ENCODE data around the gene PDE7B. TPM values are rescaled to one million over a fixed set of nuclear protein-coding genes. Genes with fewer than 3 reads are reported as not detected.

PDE7B gene
- polyA plus RNA-seq, 1 donor (not counting 4 experiments of a cell fraction or from before 2014, with no cell fraction given) = 0.01 TPM

GRCh38 chr6:135937106-135937505 lies 85.6 kb downstream of the PDE7B start:
- H3K4me2 ChIP-seq (ENCODE audit: control insufficient read depth, extremely low read depth, insufficient read depth, low read depth, low read length) = no peak overlapping the region
- H3K9ac ChIP-seq (ENCODE audit: control insufficient read depth, extremely low read depth, insufficient read depth, low read length) = no peak overlapping the region
- no peak for DNase-seq (ENCODE audit: low read depth, low spot score)
- H3K9me3 ChIP-seq (ENCODE audit: control insufficient read depth, low read depth, low read length) = no peaks in the 10 kb centered on the region
- H3K27me3 ChIP-seq (ENCODE audit: control insufficient read depth, extremely low read depth, insufficient read depth, low read length) = no peaks in the 10 kb centered on the region
- no peak for FAIRE-seq
- dilution Hi-C loops (cut with MboI; ENCODE audit: extremely low pct_ligation_motif_present, low sequenced_read_pairs) = no loop called here
- H3K9me1 ChIP-seq (ENCODE audit: control insufficient read depth, extremely low read depth, insufficient read depth, low read length) = no peaks in the 10 kb centered on the region
- no peaks in the 10 kb centered on the region for H3K79me2 ChIP-seq (ENCODE audit: control insufficient read depth, insufficient read depth, low read length)
- H3K36me3 ChIP-seq (ENCODE audit: control insufficient read depth in 2 of 2, extremely low read depth in 1 of 2, insufficient read depth in 2 of 2, low read length in 2 of 2) = no peaks in the 10 kb centered on the region
- no peak for TF ChIP-seq EZH2 (IDR thresholded peaks at IDR 0.05; ENCODE audit: low read length)
- TF ChIP-seq, protein P1, sequence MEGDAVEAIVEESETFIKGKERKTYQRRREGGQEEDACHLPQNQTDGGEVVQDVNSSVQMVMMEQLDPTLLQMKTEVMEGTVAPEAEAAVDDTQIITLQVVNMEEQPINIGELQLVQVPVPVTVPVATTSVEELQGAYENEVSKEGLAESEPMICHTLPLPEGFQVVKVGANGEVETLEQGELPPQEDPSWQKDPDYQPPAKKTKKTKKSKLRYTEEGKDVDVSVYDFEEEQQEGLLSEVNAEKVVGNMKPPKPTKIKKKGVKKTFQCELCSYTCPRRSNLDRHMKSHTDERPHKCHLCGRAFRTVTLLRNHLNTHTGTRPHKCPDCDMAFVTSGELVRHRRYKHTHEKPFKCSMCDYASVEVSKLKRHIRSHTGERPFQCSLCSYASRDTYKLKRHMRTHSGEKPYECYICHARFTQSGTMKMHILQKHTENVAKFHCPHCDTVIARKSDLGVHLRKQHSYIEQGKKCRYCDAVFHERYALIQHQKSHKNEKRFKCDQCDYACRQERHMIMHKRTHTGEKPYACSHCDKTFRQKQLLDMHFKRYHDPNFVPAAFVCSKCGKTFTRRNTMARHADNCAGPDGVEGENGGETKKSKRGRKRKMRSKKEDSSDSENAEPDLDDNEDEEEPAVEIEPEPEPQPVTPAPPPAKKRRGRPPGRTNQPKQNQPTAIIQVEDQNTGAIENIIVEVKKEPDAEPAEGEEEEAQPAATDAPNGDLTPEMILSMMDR (optimal IDR thresholded peaks at IDR 0.05 in 1 of 3, IDR thresholded peaks at IDR 0.05 in 1 of 3, conservative IDR thresholded peaks at IDR 0.05 in 1 of 3; ENCODE audit: extremely low read depth in 1 of 3, insufficient read depth in 2 of 3, low read length in 3 of 3) = no peak
- H3K27ac ChIP-seq (ENCODE audit: control insufficient read depth, insufficient read depth, low read length) = peak overlapping the region; percentile 78
- H3K4me1 ChIP-seq (ENCODE audit: control insufficient read depth, extremely low read depth, insufficient read depth, low read length) = peaks cover 25% of the 10 kb centered on the region
- no peak overlapping the region for H2AFZ ChIP-seq (ENCODE audit: control insufficient read depth, low read length)
- H3K4me3 ChIP-seq (ENCODE audit: control insufficient read depth in 2 of 3, extremely low read depth in 1 of 3, insufficient read depth in 2 of 3, low read depth in 1 of 3, low read length in 3 of 3) = no peak overlapping the region
- no peaks in the 10 kb centered on the region for H4K20me1 ChIP-seq (ENCODE audit: control insufficient read depth, extremely low read depth, insufficient read depth, low read length)

GRCh38 chr6:135938576-135939207 lies 87.2 kb downstream of the PDE7B start:
- DNase-seq (ENCODE audit: low read depth, low spot score) (no peak), FAIRE-seq (no peak)
- TF ChIP-seq, protein P1 (optimal IDR thresholded peaks at IDR 0.05 in 1 of 3, IDR thresholded peaks at IDR 0.05 in 1 of 3, conservative IDR thresholded peaks at IDR 0.05 in 1 of 3; ENCODE audit: extremely low read depth in 1 of 3, insufficient read depth in 2 of 3, low read length in 3 of 3) = peak; percentile 30 to 35 (median 30)
- no peak for TF ChIP-seq EZH2 (IDR thresholded peaks at IDR 0.05; ENCODE audit: low read length)
- no peak overlapping the region for H3K4me2 ChIP-seq (ENCODE audit: control insufficient read depth, extremely low read depth, insufficient read depth, low read depth, low read length)
- H4K20me1 ChIP-seq (ENCODE audit: control insufficient read depth, extremely low read depth, insufficient read depth, low read length) = no peaks in the 10 kb centered on the region
- peaks cover 17% of the 10 kb centered on the region for H3K4me1 ChIP-seq (ENCODE audit: control insufficient read depth, extremely low read depth, insufficient read depth, low read length)
- H3K27ac ChIP-seq (ENCODE audit: control insufficient read depth, insufficient read depth, low read length) = no peak overlapping the region
- H3K27me3 ChIP-seq (ENCODE audit: control insufficient read depth, extremely low read depth, insufficient read depth, low read length) = no peaks in the 10 kb centered on the region
- H3K36me3 ChIP-seq (ENCODE audit: control insufficient read depth in 2 of 2, extremely low read depth in 1 of 2, insufficient read depth in 2 of 2, low read length in 2 of 2) = no peaks in the 10 kb centered on the region
- H3K4me3 ChIP-seq (ENCODE audit: control insufficient read depth in 2 of 3, extremely low read depth in 1 of 3, insufficient read depth in 2 of 3, low read depth in 1 of 3, low read length in 3 of 3) = no peak overlapping the region
- dilution Hi-C loops (cut with MboI; ENCODE audit: extremely low pct_ligation_motif_present, low sequenced_read_pairs) = no loop called here
- H3K9me1 ChIP-seq (ENCODE audit: control insufficient read depth, extremely low read depth, insufficient read depth, low read length) = no peaks in the 10 kb centered on the region
- H3K9ac ChIP-seq (ENCODE audit: control insufficient read depth, extremely low read depth, insufficient read depth, low read length) = no peak overlapping the region
- no peaks in the 10 kb centered on the region for H3K79me2 ChIP-seq (ENCODE audit: control insufficient read depth, insufficient read depth, low read length)
- no peaks in the 10 kb centered on the region for H3K9me3 ChIP-seq (ENCODE audit: control insufficient read depth, low read depth, low read length)
- H2AFZ ChIP-seq (ENCODE audit: control insufficient read depth, low read length) = no peak overlapping the region
